Esophagus muscularis mucosa (tissue), 4 donors: ENCODE results near the gene SFTA2.

Source experiments
- CTCF ChIP-seq, 3 experiments: fragments of 200-600 bp in 2 of 3; fragments of 450-650 bp in 1 of 3; sonication (generic) in 2 of 3; IDR thresholded peaks; one replicate each; pipeline ENCODE4 v1.5.1; 2017 to 2019; ENCODE audit warnings: antibody characterized with exemption in 3 of 3, mild to moderate bottlenecking in 2 of 3, moderate library complexity in 1 of 3
- EP300 ChIP-seq: sonication (generic); formaldehyde crosslinking; IDR thresholded peaks from one replicate; pipeline ENCODE4 v1.6.1; 2017; ENCODE audit warnings: antibody characterized with exemption
- POLR2AphosphoS5 ChIP-seq, 2 donors: sonication (generic); formaldehyde crosslinking; IDR thresholded peaks; one replicate each; pipeline ENCODE4 v1.6.1; 2017; ENCODE audit warnings: antibody characterized with exemption in 2 of 2

GRCh38 chr6:30970946-30971345 lies 39.0 kb upstream of the SFTA2 start:
- TF ChIP-seq CTCF (IDR thresholded peaks at IDR 0.05) (no peak), EP300 (no peak), POLR2AphosphoS5 (IDR thresholded peaks at IDR 0.05) (no peak)
